GM19463 (cell line): ENCODE measurements around the gene CPA2.
A peak's percentile ranks its signal among the peaks of the same experiment; 100 is the strongest.

Experiments used
- ATAC-seq: cut with Tn5 transposase; IDR thresholded peaks from one replicate; pipeline ENCODE4 v1.9.1; 2021; ENCODE audit warnings: mild to moderate bottlenecking, moderate library complexity; ENCODE audit not compliant: unreplicated experiment

CPA2 gene

GRCh38 chr7:130278860-130279259 is 12.2 kb downstream of the CPA2 start:
- no peak for ATAC-seq

DNA sequence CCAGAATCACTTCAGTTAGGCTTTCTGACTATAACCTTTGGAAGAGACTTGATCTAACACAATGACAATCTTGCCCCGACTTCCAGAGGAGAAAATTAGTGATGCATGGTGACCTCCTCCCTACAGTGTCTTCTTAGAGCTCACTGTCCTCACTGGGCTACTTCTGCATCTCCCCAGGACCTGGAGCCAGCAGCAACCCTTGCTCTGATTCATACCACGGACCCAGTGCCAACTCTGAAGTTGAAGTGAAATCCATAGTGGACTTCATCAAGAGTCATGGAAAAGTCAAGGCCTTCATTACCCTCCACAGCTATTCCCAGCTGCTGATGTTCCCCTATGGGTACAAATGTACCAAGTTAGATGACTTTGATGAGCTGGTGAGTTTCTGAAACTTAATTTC is 12.6 kb downstream of the CPA2 start:
- no peak for ATAC-seq

DNA sequence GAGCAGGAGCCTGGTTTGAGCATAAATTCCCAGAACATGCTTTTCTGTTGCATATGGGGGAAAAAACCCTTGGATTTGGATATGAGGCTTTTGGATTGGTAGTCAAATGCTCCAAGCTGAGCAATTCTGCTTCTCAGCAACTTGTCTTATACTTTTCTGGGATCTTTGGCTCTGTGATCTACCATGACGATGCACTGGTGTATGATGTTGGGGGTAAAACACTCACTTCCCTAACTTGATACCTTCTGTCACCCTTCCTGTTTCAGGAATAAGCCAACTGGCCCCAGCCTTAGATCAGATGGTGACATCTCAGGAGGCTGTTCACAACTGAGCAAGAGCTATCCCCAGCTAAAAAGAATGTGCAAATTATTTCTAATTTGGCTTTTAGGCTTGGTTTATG is 13.2 kb downstream of the CPA2 start:
- no peak for ATAC-seq

- no peak for ATAC-seq
Observed at GRCh38 chr7:130281260-130281659, 14.6 kb downstream of the CPA2 start.

DNA sequence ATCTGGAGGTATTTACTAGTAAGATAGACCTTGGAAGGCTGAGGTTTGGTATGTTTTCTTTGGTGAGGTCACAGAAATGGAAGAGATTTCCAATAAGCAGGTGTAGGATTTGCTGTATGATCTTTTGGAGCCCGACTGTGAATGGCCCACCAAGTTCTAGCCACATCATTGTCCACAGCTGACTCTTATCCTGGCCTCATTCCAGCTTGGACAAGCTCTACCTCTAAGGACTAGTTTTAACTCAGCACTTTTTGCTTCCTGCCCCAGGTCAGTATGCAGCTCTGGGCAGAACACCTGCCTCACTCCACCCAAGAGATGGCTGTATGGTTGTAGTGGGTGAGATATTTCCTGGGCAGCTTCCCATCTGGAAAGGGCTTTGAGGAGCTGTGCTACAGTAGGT is 20.2 kb downstream of the CPA2 start:
- no peak for ATAC-seq

GRCh38 chr7:130288168-130288567 is 21.5 kb downstream of the CPA2 start:
- no peak for ATAC-seq

GRCh38 chr7:130288829-130289228 is 22.2 kb downstream of the CPA2 start:
- ATAC-seq, result no peak

- ATAC-seq, result no peak
Observed at GRCh38 chr7:130289478-130289877, 22.8 kb downstream of the CPA2 start.

DNA sequence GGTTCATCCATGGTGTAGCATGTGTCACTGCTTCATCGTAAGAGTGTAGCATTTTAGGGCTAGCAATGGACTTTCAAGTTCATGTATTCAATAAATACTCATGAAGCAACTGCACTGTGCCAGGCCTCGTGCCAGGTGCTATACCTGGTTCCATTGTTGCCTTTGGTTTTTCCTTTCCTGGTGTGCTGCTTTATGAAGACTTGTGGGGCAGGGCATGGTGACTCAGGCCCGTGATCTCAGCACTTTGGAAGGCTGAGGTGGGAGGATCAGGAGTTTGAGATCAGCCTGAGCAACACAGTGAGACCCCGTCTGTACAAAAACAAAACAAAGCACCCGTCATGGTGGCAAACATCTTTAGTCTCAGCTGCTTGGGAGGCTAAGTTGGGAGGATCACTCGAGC is 24.1 kb downstream of the CPA2 start:
- no peak for ATAC-seq

- ATAC-seq, result no peak
Observed at GRCh38 chr7:130292682-130293257, 26.1 kb downstream of the CPA2 start, which contains the start of gene CPA4. Gene CPA4, plus strand, starts transcription at chr7:130293161. Its CDS starts 20 bp downstream, at chr7:130293181.

GRCh38 chr7:130293521-130293920 is 26.9 kb downstream of the CPA2 start:
- ATAC-seq, result peak; percentile 53

DNA sequence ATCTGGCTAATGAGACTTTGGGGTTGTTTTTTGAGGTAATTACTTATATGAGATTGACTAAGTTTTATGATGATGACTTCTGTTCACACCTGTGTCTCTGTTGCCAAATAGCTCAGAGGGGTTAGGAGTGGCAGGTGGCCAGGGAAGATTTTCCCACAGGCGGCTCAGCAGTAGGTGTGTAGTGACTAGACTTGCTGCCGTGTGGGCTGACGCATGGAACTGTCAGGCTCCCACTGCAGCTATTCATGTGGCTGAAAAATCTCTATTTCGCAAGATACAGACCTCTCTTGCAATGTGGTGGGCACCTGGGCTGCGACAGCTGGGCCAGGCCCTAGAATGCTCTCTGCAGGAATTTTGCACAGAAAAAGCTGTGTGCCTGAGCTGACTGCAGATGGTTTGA is 27.7 kb downstream of the CPA2 start:
- no peak for ATAC-seq

GRCh38 chr7:130296221-130296951 is 29.7 kb downstream of the CPA2 start:
- no peak for ATAC-seq

DNA sequence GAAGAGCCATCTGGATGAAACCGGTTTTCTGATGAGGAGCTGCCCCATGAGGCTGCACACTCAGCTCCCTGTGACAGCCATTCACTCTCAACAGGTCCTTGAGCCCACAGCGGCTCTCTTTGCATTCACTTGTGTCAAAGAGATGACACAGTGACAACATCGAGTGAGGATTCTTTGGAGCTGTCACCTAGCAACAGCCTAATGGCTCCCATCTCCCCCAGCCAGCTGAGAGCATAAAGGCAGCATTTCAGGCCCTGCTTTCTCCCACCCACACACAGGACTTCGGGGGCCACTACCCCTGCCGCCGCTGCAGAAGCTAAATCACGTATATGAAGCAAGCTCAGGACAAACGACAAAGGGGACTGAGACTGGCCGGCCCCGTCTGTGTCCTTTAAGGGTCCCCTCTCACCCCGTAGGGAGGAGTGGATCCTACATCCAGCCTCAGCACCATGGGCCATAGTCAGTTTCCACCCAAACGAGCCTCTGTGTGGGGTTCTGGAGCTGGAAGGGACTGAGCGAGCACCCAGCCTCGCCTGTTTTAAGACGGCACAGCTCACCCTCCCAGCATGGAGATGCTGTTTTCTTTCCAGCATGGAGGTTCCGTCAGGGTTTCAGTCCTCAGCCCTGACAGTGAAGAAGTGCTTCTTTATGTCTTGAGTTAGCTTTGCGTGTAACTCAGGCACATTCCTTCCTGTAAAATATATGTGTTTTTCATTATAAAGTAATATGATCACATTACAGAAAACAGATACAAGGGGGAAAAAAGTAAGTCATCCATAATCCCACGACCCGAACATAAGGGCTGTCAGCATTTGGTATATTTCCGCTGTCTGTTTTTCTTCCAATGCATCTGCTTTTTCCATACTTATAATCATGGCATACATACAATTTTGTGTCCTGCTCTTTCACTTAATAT is 31.2 kb downstream of the CPA2 start:
- ATAC-seq, result no peak

- no peak for ATAC-seq
Observed at GRCh38 chr7:130298544-130299326, 32.1 kb downstream of the CPA2 start.

- ATAC-seq, result no peak
Observed at GRCh38 chr7:130299866-130300265, 33.2 kb downstream of the CPA2 start.

GRCh38 chr7:130301501-130302020 is 34.9 kb downstream of the CPA2 start:
- no peak for ATAC-seq

GRCh38 chr7:130302649-130303048 is 36.0 kb downstream of the CPA2 start:
- no peak for ATAC-seq

DNA sequence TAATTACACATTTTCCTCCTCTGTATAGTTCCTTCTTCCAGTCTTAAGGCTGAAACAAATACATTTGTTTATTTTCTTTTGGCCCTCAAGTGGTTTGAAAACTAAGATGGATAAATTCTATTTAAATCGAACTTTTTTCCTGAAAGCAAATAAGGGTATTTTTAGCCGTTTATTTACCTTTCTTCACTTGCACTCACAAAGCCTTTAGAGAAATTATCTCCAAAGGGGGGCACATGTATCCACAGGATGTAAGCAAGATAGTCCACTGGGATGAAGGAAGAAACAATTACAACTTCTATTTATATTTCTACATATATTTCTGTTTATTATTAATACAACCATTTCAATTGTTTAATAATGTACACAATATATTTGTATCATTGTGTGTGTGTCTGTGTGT is 36.5 kb downstream of the CPA2 start:
- ATAC-seq, result no peak

GRCh38 chr7:130303551-130303950 is 36.9 kb downstream of the CPA2 start:
- no peak for ATAC-seq

GRCh38 chr7:130303982-130304381 is 37.3 kb downstream of the CPA2 start:
- no peak for ATAC-seq
